SU-DHL-6 (cell line): Measurements from ENCODE around the gene DNAJC13.

Source experiments
- CTCF ChIP-seq: fragments of 200-600 bp; sonication (generic); IDR thresholded peaks from one replicate; pipeline ENCODE4 v1.5.1; 2017; ENCODE audit warnings: antibody characterized with exemption, mild to moderate bottlenecking, low read length, moderate library complexity; ENCODE audit not compliant: insufficient read depth, poor library complexity, severe bottlenecking
- EZH2phosphoT487 ChIP-seq: fragments of 200-600 bp; sonication (generic), shearing (Covaris generic); conservative IDR thresholded peaks from 2 replicates; pipeline ENCODE4 v1.6.1; 2018; ENCODE audit warnings: mild to moderate bottlenecking, antibody characterized with exemption, low read length, moderate library complexity, mixed read lengths

- TF ChIP-seq CTCF (no peak), EZH2phosphoT487 (no peak)
These were observed 146.2 kb downstream of the DNAJC13 start for GRCh38 chr3:132563420-132564069.
